ENCODE data around the gene KCNJ9.

DNA sequence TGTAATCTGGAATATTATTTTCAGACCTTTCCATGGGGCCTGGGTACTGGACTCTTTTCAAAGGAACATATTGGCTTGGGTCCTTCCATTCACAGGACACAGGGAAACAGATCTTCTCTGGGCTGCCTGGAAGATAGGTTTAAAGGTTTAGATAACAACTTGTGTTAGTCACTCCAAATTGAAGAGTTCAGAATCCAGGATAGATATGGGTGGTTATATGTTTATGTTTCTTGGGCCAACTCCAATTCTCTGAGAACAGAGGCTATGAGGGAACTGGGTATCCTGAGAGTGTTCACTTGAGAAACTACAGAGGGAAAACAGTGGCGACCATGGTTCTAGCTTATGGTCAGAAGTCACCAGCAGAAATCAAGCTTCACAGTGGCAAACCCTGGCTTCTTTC is 40.9 kb upstream of the KCNJ9 start:
- TF ChIP-seq, protein P1, sequence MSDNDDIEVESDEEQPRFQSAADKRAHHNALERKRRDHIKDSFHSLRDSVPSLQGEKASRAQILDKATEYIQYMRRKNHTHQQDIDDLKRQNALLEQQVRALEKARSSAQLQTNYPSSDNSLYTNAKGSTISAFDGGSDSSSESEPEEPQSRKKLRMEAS (IDR thresholded peaks at IDR 0.05) = no peak
- TF ChIP-seq RAD21 (IDR thresholded peaks at IDR 0.05) (no peak), ZBTB33 (IDR thresholded peaks at IDR 0.05) (no peak)
- TF ChIP-seq, protein P2, sequence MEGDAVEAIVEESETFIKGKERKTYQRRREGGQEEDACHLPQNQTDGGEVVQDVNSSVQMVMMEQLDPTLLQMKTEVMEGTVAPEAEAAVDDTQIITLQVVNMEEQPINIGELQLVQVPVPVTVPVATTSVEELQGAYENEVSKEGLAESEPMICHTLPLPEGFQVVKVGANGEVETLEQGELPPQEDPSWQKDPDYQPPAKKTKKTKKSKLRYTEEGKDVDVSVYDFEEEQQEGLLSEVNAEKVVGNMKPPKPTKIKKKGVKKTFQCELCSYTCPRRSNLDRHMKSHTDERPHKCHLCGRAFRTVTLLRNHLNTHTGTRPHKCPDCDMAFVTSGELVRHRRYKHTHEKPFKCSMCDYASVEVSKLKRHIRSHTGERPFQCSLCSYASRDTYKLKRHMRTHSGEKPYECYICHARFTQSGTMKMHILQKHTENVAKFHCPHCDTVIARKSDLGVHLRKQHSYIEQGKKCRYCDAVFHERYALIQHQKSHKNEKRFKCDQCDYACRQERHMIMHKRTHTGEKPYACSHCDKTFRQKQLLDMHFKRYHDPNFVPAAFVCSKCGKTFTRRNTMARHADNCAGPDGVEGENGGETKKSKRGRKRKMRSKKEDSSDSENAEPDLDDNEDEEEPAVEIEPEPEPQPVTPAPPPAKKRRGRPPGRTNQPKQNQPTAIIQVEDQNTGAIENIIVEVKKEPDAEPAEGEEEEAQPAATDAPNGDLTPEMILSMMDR (IDR thresholded peaks at IDR 0.05; ENCODE audit: low read depth, low read length, missing input control) = no peak

All from liver (tissue), 3 donors.